PC-9 (cell line): Measurements from ENCODE around the gene IL17D.

Source experiments
- CTCF ChIP-seq: fragments of 200-600 bp; sonication (generic); conservative IDR thresholded peaks from 2 replicates; pipeline ENCODE4 v1.6.1; 2017; ENCODE audit warnings: mixed run types, antibody characterized with exemption, mild to moderate bottlenecking, moderate library complexity
- EZH2 ChIP-seq: fragments of 200-600 bp; sonication (generic); IDR thresholded peaks from 2 replicates; pipeline ENCODE4 v1.8.0; 2017; ENCODE audit warnings: antibody characterized with exemption, low read depth

GRCh38 chr13:20684041-20684440 is 19.5 kb upstream of the IL17D start:
- TF ChIP-seq CTCF (no peak), EZH2 (no peak)
